DMS 273 (cell line): ENCODE data around the gene SZT2.

Experiments used
- DNase-seq: peaks from one replicate; lab custom pipeline; 2025; ENCODE audit not compliant: unreplicated experiment; lab: John Stamatoyannopoulos, UW

SZT2 gene

DNA sequence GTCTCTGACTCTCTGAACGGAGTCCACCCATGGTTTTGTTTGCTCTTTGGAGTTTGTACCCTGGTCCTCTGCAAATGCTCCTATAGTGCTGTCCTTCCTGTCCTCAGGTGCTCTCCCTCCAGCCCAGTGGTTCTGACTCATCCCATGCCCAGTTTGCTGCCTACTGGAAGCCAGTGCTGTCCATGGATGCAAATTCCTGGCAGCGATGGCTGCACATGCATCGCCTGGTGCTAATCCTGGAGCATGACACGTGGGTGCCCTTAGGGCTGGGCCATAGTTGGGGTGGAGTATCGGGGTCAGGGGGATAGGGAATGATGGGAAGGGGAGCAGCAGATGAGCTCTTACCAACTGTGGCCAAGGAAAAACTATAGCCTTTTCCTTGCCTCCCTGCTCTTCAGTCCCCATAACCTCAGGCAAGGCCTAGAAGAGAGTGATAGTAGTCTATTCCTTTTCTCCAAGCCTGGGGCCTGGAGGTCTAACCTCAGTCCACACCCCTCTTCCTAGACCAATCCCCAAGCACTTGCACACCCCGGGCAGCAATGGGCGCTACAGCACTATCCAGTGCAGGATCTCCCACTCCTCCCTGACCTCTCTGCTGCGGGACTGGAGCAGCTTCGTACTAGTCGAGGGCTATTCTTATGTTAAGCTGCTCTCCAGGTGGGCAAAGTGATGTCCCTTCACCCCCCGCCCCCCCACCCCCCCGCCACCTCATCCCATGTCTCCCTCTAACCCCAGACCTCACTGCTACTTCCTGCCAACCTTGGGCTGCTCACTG is 32.5 kb downstream of the SZT2 start:
- DNase-seq = no peak

DNA sequence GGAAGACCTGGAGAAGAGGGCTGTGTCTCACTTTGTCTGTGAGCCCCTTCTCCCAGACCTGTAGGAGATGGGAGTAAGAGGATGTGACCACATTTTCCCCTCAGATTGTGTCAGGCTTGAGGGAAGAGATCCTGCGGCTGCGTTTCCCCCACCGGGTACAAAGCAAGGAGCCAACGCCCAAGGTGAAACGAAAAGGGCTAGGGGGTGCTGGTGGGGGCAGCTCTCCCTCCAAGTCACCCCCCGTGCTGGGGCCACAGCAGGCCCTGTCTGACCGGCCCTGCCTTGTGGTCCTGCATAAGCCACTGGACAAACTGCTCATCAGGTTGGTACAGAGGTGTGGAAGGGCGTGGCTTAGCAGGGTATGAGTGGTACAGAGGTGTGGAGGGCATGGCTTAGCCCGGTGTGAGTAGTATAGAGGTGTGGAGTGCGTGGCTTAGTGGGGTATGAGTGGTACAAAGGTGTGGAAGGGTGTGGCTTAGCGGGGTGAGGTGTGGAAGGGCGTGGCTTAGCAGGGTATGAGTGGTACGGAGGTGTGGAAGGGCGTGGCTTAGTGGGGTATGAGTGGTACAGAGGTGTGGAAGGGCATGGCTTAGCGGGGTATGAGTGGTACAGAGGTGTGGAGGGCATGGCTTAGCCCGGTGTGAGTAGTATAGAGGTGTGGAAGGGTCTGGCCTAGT is 33.4 kb downstream of the SZT2 start:
- DNase-seq = no peak

DNA sequence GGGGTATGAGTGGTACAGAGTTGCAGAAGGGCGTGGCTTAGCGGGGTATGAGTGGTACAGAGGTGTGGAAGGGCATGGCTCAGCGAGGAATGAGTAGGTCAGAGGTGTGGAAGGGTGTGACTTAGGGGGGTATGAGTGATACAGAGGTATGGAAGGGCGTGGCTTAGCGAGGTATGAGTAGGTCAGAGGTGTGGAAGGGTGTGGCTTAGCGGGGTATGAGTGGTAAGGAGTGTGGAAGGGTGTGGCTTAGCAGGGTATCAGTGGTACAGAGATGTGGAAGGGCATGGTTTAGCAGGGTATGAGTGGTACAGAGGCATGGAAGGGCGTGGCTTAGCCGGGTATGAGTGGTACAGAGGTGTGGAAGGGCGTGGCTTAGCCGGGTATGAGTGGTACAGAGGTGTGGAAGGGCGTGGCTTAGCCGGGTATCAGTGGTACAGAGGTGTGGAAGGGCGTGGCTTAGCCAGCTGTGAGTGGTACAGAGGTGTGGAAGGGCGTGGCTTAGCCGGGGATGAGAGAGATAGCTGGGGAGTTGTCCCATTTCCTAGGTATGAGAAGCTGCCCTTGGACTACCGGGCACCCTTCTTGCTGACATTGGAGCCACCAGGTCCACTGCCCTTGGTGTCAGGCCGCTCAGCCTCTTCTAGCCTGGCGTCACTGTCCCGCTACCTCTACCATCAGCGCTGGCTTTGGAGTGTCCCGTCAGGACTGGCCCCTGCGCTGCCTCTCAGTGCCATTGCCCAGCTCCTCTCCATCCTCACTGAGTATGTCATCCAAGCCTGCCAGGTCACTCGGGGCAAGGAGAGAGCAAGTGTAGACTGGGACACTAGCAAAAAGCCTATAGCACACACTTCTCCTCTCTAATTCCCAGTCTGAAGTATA is 34.2 kb downstream of the SZT2 start:
- DNase-seq = no peak

DNA sequence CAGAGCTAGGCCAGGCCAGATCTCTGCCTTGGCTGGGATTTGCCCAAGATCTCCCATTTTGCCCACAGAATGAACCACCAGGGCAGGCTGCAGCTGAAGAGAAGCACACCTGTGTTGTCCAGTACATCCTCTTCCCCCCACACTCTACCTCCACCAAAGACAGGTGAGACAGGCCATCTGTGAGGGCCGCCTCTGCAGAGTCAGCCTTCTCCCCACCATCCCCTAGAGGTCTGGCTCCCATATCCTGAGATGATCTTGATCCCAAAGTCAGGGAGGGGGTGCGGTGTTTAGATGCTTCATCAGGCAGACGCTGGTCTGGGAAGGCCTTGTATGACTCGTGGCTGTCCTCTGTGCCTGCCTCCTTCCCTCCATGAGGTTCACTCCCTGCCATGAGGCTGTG is 35.3 kb downstream of the SZT2 start:
- DNase-seq = no peak

DNA sequence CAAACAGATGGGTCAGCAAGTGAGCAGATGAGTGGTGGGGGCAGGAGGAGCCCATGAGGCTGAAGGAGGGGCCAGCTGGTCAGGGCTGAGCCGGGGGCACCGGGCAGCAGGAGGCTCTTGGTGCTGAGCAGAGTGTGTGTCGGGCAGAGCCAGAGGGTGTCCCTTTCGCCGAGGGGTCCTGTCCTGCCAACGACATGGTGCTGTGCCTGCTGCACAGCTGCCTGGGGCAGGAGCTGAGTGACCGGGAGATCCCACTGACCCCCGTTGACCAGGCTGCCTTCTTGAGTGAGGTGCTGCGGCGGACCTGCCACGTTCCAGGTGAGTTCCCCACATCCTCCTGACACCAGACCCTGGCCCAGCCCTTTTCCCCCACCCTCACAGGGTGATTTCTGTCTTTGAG is 36.5 kb downstream of the SZT2 start:
- no peak for DNase-seq

DNA sequence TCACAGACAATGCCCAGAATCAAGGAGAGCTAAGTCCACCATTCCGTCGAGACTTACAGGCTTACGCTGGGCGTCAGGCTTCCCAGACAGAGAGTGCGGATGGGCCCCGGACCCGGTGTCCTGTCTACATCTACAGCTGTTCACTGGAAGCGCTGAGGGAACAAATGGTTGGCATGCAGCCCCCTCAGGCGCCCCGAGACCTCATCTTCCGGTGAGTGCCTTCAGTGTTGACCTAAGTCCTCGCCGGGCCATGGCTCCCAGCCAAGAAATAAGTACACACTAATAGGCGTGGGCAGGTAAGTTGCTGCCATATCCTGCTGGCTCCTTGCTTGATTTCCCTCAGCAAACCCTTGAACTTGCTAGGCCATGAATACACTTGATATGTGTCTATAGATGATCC is 37.8 kb downstream of the SZT2 start:
- no peak for DNase-seq

DNA sequence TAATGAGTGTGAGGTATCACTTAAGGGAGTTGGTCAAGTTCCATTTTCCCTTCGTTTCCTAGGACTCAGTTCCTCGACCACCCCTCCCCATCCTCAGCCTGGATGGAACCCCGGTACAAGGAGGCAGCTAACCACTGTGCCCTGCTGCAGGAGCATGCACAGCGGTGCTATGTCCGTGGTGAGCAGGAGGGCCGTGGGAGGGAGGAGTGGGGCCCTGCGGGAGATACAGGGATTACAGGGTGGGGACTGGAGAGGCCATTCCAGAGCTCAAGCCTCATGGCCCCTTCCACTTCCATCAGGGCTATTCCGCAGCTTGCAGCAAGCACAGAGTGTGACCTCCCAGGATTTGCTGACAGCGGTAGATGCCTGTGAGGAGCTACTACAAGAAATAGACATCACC is 38.2 kb downstream of the SZT2 start:
- DNase-seq = no peak

DNA sequence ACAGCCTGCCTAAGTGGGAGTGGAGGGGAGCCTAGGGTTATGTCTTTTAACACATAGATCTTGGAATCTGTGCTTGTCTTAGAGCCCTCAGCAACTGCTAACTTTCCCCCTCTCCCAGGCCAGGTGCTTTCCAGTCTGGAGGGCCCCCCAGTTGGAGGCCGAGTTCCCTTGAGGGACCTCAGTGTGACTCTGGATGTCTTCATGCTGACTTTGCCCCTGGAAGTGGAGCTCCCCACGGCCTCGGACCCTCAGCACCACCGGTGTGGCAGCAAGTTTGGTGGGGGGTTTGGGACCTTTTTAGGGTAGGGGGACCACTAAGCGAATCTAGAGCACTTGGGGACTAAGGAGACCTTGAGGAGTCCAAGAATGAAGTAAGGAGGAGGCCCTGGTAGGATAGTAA is 41.1 kb downstream of the SZT2 start:
- DNase-seq = no peak

DNA sequence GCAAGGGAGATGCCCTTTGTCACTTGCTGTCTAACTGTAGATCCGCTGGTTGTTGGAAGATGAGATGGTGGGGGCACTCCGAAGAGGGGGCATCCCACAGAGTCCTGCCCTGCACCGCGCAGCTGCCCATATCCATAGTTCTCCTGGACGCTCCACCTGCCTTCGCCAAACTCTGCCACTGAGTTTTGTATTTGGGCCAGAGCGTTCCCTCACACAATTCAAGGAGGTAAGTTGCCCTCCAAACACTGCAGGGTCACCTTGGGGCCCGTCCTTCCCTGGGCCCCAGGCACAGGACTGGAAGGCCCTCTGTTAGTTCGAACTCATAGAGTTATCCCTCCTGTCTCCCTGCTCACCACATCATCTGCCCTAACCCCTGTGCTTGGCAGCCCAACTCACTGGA is 42.0 kb downstream of the SZT2 start:
- DNase-seq = no peak

DNA sequence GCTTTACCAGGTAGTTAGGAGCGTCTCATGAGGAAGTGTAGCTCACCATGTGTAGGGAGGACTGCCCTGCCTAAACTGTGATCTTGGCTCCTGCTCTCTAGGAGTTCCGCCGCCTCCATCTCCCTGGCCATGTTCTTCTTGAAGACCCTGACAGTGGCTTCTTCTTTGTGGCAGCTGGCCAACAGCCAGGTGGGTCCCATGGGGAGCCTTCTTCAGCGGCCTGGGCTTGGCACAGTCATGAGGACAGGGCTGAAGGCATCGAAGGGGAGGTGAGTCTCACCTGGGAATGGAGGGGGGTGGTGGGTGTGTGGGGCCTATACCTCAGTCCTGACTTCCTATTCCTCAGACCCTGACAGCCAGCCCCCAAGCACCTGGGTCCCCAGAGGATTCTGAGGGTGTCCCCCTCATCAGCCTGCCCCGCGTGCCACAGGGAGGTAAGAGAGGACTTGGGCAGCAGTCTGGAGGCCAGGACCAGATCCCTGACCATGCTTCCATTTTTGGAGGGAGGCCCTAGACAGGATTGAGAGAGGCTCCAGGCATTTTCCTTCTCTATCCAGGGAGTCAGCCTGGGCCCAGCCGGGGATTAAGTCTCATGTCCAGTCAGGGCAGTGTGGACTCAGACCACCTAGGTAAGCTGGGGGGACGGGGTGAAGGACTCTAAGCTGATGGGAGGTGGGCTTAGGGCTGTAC is 42.6 kb downstream of the SZT2 start:
- no peak for DNase-seq

DNA sequence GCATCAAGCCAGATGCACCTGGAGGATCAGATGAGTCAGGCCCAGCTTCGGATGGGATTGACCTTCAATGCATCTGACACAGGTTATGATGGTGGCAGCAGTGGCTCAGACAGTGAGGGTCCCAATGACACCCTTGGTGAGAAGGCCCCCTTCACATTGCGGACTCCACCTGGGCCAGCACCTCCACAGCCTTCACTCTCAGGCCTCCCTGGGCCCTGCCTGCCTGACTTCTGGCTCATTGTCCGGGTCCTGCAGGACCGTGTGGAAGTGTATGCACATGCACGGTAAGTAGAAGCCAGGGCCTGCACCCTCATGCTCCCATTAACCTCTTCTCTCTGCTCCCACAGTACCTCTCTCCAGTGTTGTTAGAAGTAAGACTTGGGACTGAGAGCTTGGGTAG is 43.2 kb downstream of the SZT2 start:
- DNase-seq = no peak

DNA sequence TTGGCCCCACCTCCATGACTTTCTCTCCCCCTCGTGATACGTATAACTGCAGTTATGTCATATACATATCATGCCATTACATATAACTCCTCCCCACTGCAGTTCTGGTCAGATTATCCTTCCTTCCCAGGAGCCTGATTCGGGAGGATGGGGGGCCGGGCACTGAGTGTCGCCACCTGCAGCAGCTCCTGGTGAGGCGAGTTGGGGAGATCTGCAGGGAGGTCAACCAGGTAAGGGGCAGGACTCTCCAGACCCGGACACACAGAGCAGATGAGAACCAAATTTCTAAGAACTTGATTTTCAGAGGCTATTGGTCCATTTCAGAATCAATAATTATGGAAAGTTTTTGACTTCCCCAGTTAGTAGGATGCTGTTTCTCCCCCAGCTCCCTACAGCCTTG is 44.6 kb downstream of the SZT2 start:
- no peak for DNase-seq

DNA sequence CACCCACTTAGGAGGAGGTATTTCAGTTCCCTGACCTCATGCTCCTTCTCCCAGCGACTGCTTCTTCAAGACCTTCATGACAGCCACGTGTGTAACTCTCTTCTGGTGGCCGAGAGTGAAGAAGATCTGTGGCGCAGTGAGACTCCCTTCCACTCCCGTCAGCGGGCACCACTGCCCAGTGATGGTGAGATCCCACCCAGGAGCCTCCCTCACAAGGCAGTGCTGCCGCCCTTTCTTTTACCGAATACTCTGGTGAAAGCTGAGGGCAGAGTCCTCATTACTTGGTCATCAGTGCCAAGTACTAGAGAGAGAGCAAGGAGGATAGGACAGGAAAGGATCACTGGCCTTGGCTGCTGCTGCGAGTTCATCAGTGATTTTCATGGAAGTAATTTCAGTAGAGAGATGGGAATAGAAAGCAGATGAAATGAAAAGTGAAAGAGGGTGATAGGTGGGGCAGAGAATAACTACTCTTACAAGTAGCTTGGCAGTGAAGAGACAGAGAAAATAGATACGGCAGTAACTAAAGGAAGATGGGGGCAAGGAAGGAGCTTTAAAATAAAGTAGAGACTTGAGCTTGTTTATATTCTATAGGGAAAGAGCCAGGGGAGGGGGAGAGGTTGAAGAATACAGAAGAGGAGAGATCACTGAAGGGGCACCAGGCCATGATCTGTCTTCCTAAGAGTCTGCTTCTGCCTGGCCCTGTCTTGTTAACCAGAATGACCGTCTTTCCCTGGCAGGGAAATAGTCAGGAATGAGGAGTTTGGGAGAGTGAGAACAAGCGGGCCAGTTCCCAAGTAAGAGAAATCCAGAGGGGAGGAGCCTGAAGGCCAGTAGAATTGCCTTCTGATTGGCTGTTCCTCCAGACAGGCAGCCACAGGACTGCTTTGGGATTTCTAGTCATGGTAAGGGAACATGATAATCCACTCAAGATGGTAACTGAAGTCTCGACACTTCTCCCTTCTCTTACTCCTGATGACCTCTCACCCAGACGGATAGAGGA is 45.7 kb downstream of the SZT2 start:
- DNase-seq = no peak

DNA sequence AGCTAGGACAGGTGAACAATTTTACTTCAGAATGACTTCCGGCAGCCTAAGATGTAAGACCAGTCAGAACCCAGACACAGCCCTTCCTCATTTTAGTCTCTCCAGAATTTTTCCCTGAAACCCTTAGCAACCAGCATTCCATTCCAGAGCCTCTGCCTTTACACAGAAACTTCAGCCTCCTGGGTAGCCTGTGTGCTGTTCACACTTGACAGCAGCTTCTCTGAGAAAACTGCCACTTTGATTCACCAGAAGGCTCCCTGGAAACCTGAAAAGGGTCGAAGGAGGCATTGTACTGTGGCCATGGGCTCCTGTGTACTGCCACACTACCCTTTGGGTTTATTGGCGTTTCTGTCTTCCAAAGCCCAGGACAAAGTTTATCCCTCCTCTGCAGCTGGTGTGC is 46.7 kb downstream of the SZT2 start:
- no peak for DNase-seq

DNA sequence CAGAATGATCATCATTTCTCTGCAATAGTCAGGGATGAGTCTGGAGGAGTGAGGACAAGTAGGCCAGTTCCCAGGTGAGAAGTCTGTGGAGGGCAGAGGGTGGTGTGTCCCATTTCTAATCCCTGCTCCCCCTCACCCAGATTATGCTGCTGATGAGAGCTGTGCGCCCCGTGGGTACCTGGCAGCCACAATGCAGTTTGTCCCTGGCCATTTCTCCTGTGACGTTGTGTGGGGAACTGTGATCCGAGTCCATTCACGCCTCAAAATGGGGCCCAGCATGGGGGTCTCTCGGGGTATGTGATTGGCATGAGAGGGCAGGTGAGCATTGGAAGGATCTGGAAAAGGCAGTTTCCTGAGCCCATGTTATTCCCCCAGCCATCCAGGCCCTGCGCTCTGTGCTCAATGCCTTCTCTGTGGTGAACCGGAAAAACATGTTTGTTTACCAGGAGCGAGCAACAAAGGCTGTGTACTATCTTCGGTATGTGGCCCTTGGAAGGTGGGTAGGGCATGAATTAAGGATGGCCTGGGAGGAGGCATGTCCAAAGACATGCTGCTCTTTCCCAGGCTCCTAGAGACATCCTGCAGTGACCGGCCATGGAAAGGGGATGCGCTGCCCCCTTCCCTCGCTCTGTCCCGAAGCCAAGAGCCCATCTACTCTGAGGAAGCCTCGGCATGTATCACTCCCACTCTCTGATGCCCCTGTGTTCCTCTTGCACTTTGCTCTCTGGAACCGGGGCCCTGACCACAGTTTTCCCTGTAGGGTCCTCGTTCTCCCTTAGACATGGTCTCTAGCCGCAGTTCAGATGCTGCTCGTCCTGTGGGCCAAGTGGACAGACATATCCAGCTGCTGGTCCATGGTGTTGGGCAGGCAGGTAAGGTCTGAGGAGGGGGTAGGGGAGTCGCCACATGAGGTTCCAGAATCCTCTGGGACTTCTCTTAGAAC is 47.6 kb downstream of the SZT2 start:
- no peak for DNase-seq

DNA sequence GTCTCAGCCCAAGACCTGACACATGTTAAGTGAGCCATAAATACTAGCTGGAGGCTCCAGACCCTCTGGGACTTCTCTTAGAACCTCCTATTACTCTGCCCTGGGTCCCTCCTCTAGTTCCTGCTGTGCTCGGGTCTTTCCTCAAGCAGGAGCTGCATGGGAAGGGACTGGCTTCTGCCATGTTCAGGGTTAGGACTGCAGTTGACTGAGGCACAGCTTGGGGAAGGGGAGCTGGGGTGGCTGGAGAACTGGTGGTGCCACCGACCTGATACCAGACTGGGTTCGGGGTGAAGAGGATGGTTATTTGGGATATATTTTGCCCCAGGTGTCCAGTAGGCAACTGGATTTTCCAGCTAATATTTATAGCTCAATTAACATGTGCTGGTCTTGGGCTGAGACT is 48.3 kb downstream of the SZT2 start:
- DNase-seq = no peak

DNA sequence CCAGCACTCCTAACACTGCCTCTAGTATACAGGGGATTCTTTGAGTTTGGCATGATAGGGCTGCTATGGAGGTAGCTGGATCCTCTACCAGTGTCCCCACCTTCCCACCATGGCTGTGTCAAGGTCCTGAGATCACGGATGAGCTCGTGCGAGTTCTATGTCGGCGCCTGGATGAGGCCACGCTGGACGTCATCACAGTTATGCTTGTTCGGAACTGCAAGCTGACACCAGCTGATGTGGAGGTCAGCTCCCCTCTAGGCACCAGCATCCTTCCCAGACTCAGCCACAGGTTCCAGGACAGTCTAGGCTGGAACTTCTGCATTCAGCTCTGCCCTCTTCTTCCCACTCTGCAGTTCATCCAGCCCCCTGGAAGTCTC is 48.9 kb downstream of the SZT2 start:
- DNase-seq = no peak

DNA sequence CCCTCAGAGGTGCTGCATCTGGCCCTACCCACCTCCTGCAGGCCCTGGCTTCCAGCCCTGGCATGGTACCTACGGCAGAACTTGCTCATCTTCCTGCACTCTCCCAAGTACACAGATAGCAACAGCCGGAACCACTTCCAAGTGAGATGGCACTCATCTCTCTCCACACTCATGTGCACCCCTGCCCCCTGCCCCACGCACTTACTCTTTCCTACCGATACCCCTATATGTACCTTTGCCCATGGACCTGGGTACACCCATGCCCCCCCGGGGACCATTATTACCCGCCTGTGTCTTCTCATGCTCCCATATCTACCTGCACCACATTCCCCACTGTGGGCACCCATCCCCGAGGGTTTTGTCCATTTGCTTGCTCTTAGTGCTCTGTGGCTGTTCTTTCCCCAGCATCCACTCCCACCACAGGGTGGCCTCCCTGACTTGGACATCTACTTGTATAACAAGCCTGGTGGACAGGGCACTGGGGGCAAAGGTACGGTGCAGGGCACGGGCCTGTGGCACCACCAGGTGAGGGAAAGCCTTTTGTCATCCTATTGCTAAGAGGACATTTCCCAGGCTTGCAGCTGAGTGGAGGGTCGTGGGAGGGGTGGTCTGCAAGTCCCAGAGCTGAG is 49.4 kb downstream of the SZT2 start:
- DNase-seq = no peak

DNA sequence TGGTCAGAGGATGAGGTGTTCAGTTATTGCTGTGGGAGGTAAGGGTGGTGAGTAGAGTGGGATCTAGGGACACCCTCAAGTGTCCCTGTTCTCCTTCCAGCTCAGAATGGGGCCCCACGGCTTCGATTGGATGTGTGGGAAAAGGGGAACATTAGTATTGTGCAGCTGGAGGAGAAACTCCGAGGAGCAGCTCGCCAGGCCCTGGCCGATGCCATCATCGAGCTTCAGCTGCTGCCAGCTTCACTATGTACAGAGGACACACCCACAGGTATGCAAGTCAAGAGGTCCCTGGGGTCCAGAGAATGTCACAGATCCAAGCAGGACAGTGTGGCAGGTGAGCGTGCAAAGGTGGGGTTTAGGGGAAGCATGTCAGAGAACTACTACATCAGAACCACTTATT is 50.1 kb downstream of the SZT2 start:
- DNase-seq = no peak
